A673 (cell line): ENCODE results near the gene SLFN5.

Experiments used
- CTCF ChIP-seq: fragments of 300-800, 200-600 bp; sonication (generic); conservative IDR thresholded peaks from 2 replicates; pipeline ENCODE4 v1.5.1; 2017; ENCODE audit warnings: low read depth, mild to moderate bottlenecking, antibody characterized with exemption, low read length, moderate library complexity, mixed read lengths
- EZH2 ChIP-seq: fragments of 200-600 bp; sonication (generic); IDR thresholded peaks from 2 replicates; pipeline ENCODE4 v1.6.1; 2017; ENCODE audit warnings: borderline replicate concordance, low read depth, mild to moderate bottlenecking, mixed read lengths, antibody characterized with exemption, low read length; ENCODE audit not compliant: poor library complexity, severe bottlenecking

- TF ChIP-seq CTCF (no peak), EZH2 (no peak)
Observed at GRCh38 chr17:35291802-35292201, 48.9 kb downstream of the SLFN5 start.
